Nephron (organoid): Measurements from ENCODE around the gene ELAVL2.

Source experiments
- H3K27ac Mint-ChIP-seq, 3 experiments: 2 replicates each; pipeline ENCODE4 v1.8.0; 2020; ENCODE audit warnings: mixed read lengths in 3 of 3, mild to moderate bottlenecking in 2 of 3, moderate library complexity in 1 of 3
- H3K27me3 Mint-ChIP-seq: 2 replicates; pipeline ENCODE4 v1.8.0; 2021; ENCODE audit warnings: low read depth, mild to moderate bottlenecking, moderate library complexity, mixed read lengths
- H3K36me3 Mint-ChIP-seq: 2 replicates; pipeline ENCODE4 v1.8.0; 2020; ENCODE audit warnings: low read depth, mixed read lengths
- H3K4me1 Mint-ChIP-seq: 2 replicates; pipeline ENCODE4 v1.8.0; 2020; ENCODE audit warnings: mixed read lengths
- H3K4me3 Mint-ChIP-seq, 3 experiments: 2 replicates each; pipeline ENCODE4 v1.8.0; 2020; ENCODE audit warnings: mild to moderate bottlenecking in 3 of 3, mixed read lengths in 3 of 3, moderate library complexity in 2 of 3
- H3K9me3 Mint-ChIP-seq: 2 replicates; pipeline ENCODE4 v1.8.0; 2020; ENCODE audit warnings: mixed read lengths
- CTCF ChIP-seq, 3 experiments: fragments of 200-600 bp; sonication (generic); IDR thresholded peaks; one replicate each; pipeline ENCODE4 v1.5.0; 2021; ENCODE audit warnings: antibody characterized with exemption in 3 of 3; ENCODE audit not compliant: unreplicated experiment in 3 of 3

The ELAVL2 gene

GRCh38 chr9:23826120-23826629, at the start of gene ELAVL2:
ELAVL2 (minus strand) TSS chr9:23826240; CDS start chr9:23762234, 64,006 bp downstream.
- Mint-ChIP-seq H3K27me3 (peaks cover 42% of the 10 kb centered on the region), H3K27ac (no peak within 1 kb of the TSS), H3K36me3 (no peaks in the 10 kb centered on the region), H3K9me3 (no peaks in the 10 kb centered on the region), H3K4me3 (no peak within 1 kb of the TSS), H3K4me1 (peaks cover 2% of the 10 kb centered on the region)
- no peak for TF ChIP-seq CTCF (IDR thresholded peaks at IDR 0.05; ENCODE audit: unreplicated experiment in 3 of 3)

GRCh38 chr9:23858234-23858633, 32.2 kb upstream of the ELAVL2 start:
- Mint-ChIP-seq H3K4me1 (no peaks in the 10 kb centered on the region), H3K4me3 (no peak overlapping the region), H3K27ac (no peak overlapping the region), H3K36me3 (no peaks in the 10 kb centered on the region), H3K9me3 (peaks cover 4% of the 10 kb centered on the region), H3K27me3 (peaks cover 12% of the 10 kb centered on the region)
- no peak for TF ChIP-seq CTCF (IDR thresholded peaks at IDR 0.05; ENCODE audit: unreplicated experiment in 3 of 3)

GRCh38 chr9:23855873-23856604, 30.0 kb upstream of the ELAVL2 start:
- H3K36me3 Mint-ChIP-seq: no peaks in the 10 kb centered on the region
- H3K27ac Mint-ChIP-seq: no peak overlapping the region
- H3K4me3 Mint-ChIP-seq: no peak overlapping the region
- peaks cover 6% of the 10 kb centered on the region for H3K4me1 Mint-ChIP-seq
- TF ChIP-seq CTCF (IDR thresholded peaks at IDR 0.05; ENCODE audit: unreplicated experiment in 3 of 3): no peak
- H3K9me3 Mint-ChIP-seq: no peaks in the 10 kb centered on the region
- H3K27me3 Mint-ChIP-seq: peaks cover 21% of the 10 kb centered on the region

GRCh38 chr9:23850690-23851629, 24.9 kb upstream of the ELAVL2 start:
- no peak for TF ChIP-seq CTCF (IDR thresholded peaks at IDR 0.05; ENCODE audit: unreplicated experiment in 3 of 3)
- H3K27ac Mint-ChIP-seq: peak overlapping the region in 1 of 3 experiments; percentile 50
- no peaks in the 10 kb centered on the region for H3K9me3 Mint-ChIP-seq
- H3K36me3 Mint-ChIP-seq: no peaks in the 10 kb centered on the region
- peaks cover 22% of the 10 kb centered on the region for H3K4me1 Mint-ChIP-seq
- peak overlapping the region; percentile 87 to 97 (median 89) for H3K4me3 Mint-ChIP-seq
- H3K27me3 Mint-ChIP-seq: peaks cover 48% of the 10 kb centered on the region

- H3K4me3 Mint-ChIP-seq: peak overlapping the region; percentile 87 to 97 (median 89)
- H3K27me3 Mint-ChIP-seq: peaks cover 51% of the 10 kb centered on the region
- no peaks in the 10 kb centered on the region for H3K36me3 Mint-ChIP-seq
- peak overlapping the region in 1 of 3 experiments; percentile 50 for H3K27ac Mint-ChIP-seq
- H3K4me1 Mint-ChIP-seq: peaks cover 22% of the 10 kb centered on the region
- TF ChIP-seq CTCF (IDR thresholded peaks at IDR 0.05; ENCODE audit: unreplicated experiment in 3 of 3): no peak
- no peaks in the 10 kb centered on the region for H3K9me3 Mint-ChIP-seq
Observed at GRCh38 chr9:23850242-23850689, 24.2 kb upstream of the ELAVL2 start.
